Neutrophil (primary cell): ENCODE results near the gene OR51I1.

Experiments
- H3K27ac ChIP-seq: fragments of 200-600 bp; sonication (generic); 2 replicates; pipeline ENCODE4 v1.5.1; 2016; ENCODE audit warnings: mild to moderate bottlenecking, moderate library complexity
- H3K27me3 ChIP-seq: fragments of 200-600 bp; sonication (generic); 2 replicates; pipeline ENCODE4 v1.6.0; 2016; ENCODE audit warnings: mild to moderate bottlenecking
- H3K36me3 ChIP-seq: fragments of 200-600 bp; sonication (generic); 2 replicates; pipeline ENCODE4 v1.5.1; 2017
- H3K4me1 ChIP-seq, 2 experiments: fragments of 200-600 bp in 1 of 2; sonication (generic) in 1 of 2; 1 replicate in 1 of 2; 2 replicates in 1 of 2; pipeline versions ENCODE4 v1.5.1 to v1.6.1; 2013 to 2016; ENCODE audit warnings: low read depth in 1 of 2, low read length in 1 of 2, mild to moderate bottlenecking in 1 of 2, moderate library complexity in 1 of 2; ENCODE audit not compliant: control insufficient read depth in 1 of 2, insufficient read depth in 1 of 2
- H3K4me3 ChIP-seq, 2 experiments: fragments of 200-600 bp in 1 of 2; sonication (generic) in 1 of 2; 1 replicate in 1 of 2; 2 replicates in 1 of 2; pipeline ENCODE4 v1.5.1; 2013 to 2016; ENCODE audit warnings: low read depth in 1 of 2, low read length in 1 of 2, mild to moderate bottlenecking in 1 of 2, moderate library complexity in 1 of 2
- H3K9me3 ChIP-seq: fragments of 200-600 bp; sonication (generic); 2 replicates; pipeline ENCODE4 v1.5.1; 2016
- TF ChIP-seq, protein P1 (sequence below): fragments of 200-600 bp; sonication (generic); IDR thresholded peaks from 2 replicates; pipeline ENCODE4 v1.5.1; 2016; ENCODE audit warnings: antibody characterized with exemption

OR51I1 gene

DNA sequence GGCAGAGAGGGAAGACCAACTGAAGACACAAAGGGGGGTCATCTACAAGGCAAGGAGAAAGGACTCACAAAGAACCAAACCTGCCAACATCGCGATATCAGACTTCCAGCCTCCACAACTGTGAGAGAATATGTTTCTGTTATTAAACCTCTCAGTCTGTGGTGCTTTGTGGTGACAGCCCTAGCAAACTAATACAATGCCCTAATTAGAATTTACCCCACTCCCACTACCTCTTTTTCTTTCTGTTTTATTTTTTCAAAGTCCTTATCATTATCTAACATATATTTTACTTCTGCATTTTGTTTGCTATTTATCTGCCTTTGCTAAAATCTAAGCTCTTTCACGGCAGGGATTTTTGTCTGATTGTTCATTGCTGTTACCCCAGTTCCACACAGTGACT is 44.7 kb upstream of the OR51I1 start:
- H3K4me3 ChIP-seq: no peak overlapping the region
- no peaks in the 10 kb centered on the region for H3K9me3 ChIP-seq
- no peak overlapping the region for H3K27ac ChIP-seq
- H3K36me3 ChIP-seq: no peaks in the 10 kb centered on the region
- TF ChIP-seq, protein P1, sequence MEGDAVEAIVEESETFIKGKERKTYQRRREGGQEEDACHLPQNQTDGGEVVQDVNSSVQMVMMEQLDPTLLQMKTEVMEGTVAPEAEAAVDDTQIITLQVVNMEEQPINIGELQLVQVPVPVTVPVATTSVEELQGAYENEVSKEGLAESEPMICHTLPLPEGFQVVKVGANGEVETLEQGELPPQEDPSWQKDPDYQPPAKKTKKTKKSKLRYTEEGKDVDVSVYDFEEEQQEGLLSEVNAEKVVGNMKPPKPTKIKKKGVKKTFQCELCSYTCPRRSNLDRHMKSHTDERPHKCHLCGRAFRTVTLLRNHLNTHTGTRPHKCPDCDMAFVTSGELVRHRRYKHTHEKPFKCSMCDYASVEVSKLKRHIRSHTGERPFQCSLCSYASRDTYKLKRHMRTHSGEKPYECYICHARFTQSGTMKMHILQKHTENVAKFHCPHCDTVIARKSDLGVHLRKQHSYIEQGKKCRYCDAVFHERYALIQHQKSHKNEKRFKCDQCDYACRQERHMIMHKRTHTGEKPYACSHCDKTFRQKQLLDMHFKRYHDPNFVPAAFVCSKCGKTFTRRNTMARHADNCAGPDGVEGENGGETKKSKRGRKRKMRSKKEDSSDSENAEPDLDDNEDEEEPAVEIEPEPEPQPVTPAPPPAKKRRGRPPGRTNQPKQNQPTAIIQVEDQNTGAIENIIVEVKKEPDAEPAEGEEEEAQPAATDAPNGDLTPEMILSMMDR: no peak
- peaks cover 7% of the 10 kb centered on the region for H3K27me3 ChIP-seq
- no peaks in the 10 kb centered on the region for H3K4me1 ChIP-seq

DNA sequence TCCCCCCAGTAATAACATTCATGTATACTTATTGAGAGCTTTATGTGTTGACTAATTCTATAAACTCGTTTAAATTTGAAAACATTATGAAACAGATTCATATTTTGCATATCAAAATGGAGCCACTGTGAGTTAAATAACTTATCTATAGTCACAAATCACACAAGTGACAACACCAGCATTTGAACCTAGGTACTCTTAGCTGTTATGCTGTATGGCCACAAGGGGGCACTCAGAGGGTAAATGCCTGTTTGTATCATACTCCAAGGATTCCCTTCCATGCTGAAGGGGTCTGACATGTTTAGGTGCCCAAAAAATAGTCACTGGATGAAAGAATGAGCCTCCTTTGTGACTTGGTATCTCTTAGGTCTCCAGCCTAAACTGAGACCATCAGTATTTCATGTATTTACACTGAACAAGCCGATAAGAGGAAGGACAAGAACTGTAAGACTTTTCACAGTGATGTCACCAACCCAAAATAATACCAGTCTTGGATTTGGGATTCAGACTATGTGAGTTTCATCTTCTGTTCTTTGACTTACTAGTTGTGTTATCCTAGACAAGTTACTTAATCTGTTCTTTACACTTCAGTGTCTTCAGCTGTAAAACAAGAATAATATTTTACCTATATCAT is 35.0 kb upstream of the OR51I1 start:
- Histone ChIP-seq H3K27me3 (peaks cover 22% of the 10 kb centered on the region), H3K4me3 (no peak overlapping the region), H3K27ac (no peak overlapping the region), H3K36me3 (no peaks in the 10 kb centered on the region), H3K9me3 (no peaks in the 10 kb centered on the region), H3K4me1 (no peaks in the 10 kb centered on the region)
- TF ChIP-seq, protein P1: peak; percentile 59

DNA sequence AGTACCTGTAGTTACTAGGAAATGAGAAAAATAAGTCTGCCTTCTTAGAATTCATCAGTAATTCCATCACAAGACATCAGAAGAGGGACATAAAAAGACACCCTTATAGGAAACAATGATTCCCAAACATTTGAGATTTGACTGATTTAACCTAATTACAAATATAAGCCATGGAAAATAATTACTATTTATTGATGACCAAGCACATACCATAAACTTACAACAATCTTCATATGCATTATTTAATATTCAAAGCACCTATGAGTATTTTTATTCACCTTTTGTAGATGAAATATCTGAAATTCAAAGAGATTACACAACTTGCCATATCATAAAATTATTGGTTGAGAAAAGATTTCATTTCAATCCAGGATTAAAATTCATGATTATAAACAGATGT is 32.6 kb upstream of the OR51I1 start:
- TF ChIP-seq, protein P1: no peak
- Histone ChIP-seq H3K9me3 (no peaks in the 10 kb centered on the region), H3K4me3 (no peak overlapping the region)

DNA sequence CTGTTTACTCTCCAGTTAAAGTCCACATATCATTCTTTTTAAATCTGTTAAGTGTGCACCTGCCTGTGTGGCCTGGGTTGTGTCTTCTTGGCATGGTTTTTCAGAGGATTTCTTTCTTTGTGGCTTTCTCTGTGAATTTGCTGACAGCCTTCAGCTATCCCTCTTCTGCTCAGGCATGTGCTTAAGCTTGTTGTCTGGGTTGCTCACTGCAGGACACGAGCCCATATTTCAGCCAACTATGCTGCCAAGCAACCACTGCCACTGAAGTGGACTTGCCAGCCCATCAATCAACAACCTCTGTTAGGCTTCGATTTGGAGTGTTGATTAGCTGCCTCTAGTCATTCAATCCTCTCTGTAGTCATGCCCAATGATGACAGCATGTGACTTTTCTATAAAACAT is 26.2 kb upstream of the OR51I1 start:
- TF ChIP-seq, protein P1: no peak
- Histone ChIP-seq H3K4me3 (no peak overlapping the region), H3K27ac (no peak overlapping the region), H3K36me3 (no peaks in the 10 kb centered on the region), H3K4me1 (peaks cover 0 to 10% of the 10 kb centered on the region in 2 experiments), H3K27me3 (peaks cover 13% of the 10 kb centered on the region), H3K9me3 (no peaks in the 10 kb centered on the region)

More for the DNA sequence above, 32.6 kb upstream of the OR51I1 start:
- Histone ChIP-seq H3K36me3 (no peaks in the 10 kb centered on the region), H3K27ac (no peak overlapping the region), H3K4me1 (peaks cover 0 to 6% of the 10 kb centered on the region in 2 experiments), H3K27me3 (peaks cover 29% of the 10 kb centered on the region)

DNA sequence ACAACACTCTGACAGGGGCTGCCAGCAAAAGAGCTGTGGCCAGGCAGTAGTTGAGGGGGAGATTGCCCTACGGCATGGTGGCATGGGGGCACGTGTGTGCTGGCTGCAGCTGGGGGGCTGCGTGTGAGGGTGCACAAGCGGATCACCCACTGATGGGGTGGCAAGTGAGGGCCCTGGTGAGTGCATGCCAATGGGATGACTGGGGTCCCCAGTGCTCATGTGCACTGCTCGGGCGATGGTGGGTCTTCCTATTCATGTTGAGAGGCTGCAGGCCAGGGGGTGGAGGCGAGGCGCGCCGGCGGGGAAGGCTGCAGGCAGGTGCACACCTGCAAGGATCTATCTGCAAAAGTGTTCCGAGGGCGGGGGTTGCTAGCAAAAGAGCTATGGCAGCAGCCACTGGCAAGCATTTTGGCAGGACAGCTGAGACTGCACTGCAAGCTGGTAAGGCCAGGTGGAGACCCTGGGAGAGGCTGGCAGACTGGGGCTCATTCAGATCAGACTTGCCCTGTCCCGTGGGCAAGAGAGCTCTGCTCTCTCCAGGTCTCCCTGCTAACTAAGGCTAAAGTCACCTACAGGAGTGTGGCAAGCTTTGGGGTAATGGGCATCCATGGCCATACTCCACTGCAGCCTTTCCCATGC is 19.8 kb upstream of the OR51I1 start:
- Histone ChIP-seq H3K36me3 (no peaks in the 10 kb centered on the region), H3K27me3 (no peaks in the 10 kb centered on the region), H3K4me1 (no peaks in the 10 kb centered on the region), H3K4me3 (no peak overlapping the region), H3K27ac (no peak overlapping the region), H3K9me3 (no peaks in the 10 kb centered on the region)
- TF ChIP-seq, protein P1: no peak
